HS-5 (cell line): ENCODE data around the gene HNRNPLL.
"Not testable (repeated sequence)": the region's sequence is repeated elsewhere in the genome, so short reads cannot be mapped to it uniquely, and the experiment has no call there.

Experiments used
- DNase-seq: peaks from one replicate; pipeline ENCODE4 v3.0.0-alpha.2; 2012; ENCODE audit warnings: low read depth

The HNRNPLL gene

DNA sequence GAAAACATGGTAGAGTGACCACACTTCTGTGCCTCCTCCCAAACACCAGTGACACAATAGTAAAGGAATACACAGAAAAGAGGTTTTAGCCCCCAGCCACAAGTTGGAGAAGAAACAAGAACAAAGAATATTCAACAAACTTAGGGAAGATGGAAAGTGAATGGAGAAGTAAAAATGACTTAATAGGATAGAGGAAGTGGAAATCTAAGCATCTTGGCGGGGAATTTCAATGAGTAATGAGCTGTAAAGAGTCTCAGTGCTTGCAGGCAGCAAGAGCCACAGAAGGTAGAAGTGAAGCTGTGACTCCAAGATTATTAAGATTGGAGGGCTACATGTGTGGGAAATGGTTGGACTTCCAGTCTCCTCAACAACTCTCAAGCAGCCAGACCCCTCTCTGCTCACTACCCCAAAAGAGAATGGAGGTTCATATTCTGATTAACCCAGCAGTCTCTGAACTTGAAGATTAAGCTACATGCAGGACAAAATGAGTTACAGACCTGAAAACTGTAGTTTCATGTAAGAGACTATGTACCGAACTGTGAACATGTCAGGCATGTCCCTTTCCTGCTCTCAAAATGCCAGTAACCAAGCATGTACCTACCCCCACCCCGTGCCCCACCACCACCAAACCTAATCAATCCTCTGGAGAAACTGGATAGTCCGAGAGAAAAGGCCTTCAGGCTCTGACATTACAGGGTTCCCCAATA is 16.9 kb upstream of the HNRNPLL start:
- no peak for DNase-seq

DNA sequence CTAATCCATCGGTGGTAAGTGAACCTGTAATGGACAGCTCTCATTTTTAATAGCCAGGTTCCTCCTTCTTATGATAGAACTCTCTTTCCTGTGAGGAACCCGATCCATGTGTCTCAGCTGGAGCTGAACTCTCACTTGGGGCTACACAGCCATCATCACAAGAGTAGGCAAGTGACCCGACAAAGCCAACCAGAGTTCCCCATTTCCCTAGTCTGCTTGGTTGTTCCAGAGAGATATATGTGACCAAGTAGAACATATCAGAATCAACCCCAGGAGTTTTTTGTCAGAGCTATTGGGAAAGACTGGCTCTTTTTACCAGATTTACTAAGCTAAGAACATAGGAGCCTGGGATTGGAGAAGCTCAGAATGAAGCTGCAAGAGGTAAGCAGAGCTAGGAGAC is 14.6 kb upstream of the HNRNPLL start:
- no peak for DNase-seq

DNA sequence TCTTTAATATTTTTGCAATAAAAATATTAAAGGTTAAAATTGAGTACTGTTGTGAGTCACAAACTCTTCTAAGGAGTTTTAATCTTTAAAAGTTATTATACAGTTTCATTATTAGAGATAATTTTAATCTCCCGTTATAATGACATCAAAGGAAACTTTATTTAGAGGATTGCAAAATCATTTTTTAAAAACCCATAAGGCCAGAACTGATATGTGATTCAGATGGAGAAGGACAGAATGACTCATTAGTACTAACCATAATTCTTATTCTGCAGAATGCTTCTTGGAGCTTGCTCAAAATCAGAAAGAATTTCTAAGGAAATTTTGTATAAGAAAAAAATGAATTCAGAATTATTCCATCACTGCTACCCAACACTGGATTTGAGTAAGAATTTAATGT is 12.5 kb upstream of the HNRNPLL start:
- DNase-seq, result no peak

DNA sequence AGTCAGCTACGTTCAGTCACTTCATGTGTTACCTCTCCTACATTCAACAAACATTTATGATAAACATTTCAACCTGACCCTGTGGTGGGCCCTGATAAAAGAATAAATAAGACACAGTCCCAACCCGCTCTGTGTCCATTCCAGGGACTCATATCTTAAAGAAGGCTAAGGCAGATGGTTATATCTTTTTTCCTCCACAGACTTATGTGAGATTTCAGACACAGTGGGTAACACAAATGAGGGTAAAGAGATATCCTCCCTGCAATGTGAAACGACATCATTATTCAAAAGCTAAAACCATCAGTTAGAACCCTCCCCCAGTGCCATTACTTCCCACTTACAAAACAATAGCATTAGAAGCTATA is 11.1 kb upstream of the HNRNPLL start:
- no peak for DNase-seq

DNA sequence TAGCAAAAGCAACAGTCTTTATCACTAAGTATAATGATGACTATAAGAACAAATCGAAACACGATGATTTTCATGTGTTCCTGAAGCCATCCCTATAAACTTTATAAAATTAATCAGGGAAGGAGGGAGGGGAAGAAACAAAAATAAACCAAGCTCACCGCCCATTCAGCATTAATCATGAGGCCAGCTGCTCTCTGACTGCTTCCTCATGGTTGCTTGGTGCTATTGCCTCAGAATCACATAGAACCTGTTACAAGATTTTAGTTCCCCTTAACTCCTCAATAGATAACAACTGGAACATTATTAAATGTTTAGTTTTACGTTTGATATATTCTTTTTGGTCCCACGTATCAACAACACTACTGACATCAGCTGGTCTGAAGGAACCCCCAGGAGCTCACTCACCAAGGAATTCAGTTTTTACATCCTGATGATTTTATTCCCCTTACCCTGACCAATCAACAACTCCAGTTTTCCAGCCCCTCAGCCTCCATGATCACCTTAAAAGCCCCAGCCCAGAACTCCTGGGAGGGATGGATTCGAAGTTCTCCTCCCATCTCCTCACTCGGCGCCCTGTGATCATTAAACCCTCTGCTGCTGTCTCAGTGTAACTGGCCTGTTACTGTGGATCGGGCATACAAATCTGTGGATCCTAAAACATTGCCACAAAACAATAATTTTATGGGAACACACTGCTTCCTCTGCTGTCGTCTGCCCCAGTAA is 10.6 kb upstream of the HNRNPLL start:
- no peak for DNase-seq

DNA sequence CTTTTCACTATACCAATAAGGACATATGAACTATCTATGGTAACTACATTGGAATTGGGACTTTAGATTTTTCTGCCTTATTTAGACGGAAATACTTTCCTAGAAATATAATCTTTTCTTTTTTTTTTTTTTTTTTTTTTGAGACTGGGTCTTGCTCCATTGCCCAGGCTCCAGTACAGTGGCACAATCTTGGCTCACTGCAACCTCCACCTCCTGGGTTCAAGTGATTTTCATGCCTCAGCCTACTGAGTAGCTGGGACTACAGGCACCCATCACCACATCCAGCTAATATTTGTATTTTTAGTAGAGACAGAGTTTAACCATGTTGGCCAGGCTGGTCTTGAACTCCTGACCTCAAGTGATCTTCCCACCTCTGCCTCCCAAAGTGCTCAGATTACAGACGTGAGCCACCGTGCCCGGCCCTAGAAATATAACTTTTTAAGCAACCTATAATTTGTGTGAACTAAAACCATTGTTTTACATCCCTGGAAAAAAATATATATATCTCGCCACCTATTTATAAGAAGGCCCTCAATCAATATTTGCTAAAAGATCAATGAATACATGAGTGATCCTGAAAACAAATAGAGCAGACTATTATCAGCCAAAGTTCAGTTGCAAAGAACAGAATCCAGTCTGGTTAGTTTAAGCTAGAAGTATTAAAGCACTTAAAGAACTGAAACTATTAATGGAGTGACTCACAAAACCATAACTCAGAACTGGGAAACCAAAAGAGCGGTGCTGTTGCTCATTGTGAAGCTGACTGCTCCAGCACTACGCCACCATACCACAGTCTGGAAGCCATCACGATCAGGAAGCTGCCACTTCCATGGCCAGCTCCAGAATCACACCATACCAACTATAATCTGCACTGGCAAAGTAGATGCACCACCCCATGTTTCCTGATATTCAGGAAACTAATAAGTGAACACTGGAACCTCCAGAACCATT is 8.4 kb upstream of the HNRNPLL start:
- no peak for DNase-seq

DNA sequence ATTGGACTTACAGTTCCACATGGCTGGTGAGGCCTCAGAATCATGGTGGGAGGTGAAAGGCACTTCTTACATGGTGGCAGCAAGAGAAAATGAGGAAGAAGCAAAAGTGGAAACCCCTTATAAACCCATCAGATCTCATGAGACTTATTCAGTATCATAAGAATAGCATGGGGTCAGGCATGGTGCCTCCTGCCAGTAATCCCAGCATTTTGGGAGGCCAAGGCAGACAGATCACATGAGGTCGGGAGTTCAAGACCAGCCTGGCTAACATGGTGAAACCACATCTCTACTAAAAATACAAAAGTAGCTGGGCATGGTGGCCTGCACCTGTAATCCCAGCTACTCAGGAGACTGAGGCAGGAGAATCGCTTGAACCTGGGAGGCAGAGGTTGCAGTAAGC is 6.5 kb upstream of the HNRNPLL start:
- DNase-seq, result not testable (repeated sequence)

DNA sequence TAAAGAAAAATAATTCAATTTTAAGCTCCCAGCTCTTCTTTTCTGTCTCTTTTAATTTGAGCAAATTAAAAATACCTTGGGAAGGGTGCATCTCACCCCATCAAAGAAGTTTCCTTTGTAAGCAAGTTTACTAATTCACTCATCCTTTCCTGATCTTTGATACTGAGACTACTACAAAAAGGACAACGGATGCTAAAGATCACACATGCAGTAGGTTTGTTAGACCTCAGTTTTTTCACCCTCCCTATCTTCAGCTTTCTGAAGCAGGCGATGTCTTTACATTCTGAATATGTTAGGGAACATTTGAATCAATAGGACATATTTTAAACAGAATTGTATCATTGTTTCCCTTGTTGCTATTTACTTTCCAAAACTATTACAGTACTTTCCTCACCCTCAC is 6.0 kb upstream of the HNRNPLL start:
- no peak for DNase-seq

DNA sequence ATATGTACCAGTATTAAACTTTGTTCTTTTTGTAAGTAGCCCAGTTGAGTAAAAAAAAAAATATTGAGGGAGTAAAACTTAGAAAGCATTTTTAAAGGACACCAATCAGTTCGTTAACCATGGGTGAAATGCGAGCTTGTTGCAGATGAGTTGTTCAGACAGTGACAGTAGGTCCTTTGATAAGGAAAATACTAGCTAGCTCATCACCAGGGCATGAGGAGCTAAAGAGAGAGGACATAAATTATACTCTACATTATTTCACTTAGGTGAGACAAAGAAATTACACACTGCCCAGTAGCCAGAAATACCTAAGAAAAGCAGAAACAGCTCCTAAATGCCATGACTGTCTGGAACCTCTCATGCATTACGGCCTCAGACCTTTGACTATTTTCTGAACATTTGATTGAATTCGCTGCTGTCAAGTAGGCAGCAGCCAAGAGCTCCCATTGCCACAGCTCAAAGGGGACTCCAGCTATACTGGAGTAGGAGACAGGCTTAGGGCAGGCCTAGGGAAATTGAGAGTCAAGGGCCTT is 2.6 kb upstream of the HNRNPLL start:
- DNase-seq, result no peak

DNA sequence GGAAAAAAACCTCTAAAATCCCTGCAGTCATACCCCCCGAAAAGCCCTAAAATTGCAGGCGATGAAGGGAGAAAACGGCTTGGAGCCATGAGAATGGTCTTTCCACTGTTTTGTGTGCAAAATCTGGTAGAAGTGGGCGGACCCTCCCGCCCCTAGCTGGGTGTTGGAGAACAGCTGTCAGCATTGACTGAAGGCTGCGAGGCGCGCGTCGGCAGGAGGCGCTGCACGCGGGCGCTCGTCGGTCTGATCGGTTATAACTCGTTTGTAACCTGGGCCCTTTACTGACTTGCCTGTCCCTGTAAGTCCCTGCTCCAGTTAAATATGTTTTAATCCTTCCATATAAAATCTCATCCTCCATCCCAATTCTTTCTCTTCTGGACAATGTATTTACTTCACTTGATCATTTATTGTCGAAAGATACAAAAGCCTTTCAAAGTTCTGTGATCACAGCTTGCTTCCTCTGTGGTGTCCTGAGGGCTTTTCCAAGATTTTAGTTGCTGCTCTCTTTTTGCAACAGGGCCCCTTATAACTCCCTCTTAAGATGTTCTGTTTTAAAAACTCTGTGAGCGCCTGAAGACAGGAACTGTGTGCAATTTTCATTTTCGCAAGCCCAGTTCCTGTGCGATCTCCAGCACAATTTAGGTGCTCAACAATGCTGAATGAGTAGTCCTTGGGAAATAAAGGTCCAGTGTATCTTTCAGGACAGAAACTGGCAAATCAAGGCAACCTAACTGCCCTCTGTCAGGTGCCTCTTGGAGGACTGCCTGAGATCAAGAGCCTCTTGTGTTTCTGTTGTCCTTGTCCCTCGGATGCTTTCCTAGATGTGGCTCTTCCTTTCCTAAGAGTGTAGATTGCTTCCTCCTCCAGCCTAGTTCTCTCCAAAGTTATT is 918 bp upstream of the HNRNPLL start:
- no peak for DNase-seq

DNA sequence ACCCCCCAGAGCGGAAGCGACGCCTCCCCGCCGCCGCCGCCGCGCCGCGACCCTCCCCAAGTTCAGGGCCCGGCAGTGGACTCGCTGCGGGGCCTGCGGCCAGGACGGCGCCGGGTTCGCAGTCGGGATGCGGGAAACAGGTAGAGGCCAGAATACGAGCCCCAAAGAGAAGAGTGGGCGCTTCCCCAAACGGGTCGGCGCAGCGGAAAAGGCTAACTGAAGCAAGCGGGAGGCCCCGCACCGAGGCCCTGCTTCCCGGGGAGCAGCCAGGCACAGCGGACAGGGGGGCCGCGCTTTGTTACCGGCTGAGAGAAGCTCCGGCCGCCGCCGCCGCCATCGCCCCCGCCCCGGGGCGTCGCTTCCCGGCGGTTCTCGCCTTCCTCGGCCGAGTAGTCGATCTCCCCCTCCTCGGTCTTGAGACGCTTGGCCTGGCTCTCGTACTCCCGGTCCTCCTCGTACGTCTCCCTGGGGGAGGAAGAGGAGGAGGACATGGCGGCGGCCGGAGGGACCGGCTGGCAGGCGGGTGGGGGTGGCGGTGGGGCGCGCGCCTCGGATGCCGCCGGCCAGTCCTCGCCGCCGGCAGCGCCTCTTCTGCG is 494 bp downstream of the HNRNPLL start:
- DNase-seq, result no peak

DNA sequence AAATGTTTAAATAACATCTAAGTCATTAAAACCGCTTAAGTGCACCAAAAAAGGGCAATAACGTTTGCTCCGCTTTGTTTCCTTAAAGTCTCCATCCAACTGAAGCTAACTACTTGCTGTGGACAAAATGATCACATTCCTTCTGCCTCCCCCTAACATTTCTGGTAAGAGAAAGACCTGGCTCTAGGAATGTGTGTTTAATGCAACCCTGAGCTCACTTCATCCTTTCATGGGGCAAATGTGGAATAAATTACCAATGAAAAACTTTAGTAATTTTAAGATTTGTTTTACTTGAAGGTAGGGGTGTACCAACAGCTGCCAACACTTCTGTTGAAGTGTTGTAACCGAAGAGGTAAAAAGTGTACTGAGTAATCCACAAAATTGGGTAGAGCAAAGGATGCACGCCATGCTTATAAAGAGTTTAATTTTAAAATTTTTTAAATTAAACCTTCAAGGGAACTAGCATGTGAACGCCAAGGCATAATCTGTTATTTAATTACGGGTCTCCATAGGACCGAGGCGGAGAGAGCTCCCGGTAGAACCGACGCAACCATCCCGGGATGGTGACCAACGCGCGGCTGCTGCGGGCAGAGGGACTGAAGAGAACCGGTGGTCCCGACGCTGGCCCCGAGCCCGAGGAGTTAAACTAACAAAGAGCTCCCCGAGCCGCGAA is 1.1 kb downstream of the HNRNPLL start:
- DNase-seq, result no peak

DNA sequence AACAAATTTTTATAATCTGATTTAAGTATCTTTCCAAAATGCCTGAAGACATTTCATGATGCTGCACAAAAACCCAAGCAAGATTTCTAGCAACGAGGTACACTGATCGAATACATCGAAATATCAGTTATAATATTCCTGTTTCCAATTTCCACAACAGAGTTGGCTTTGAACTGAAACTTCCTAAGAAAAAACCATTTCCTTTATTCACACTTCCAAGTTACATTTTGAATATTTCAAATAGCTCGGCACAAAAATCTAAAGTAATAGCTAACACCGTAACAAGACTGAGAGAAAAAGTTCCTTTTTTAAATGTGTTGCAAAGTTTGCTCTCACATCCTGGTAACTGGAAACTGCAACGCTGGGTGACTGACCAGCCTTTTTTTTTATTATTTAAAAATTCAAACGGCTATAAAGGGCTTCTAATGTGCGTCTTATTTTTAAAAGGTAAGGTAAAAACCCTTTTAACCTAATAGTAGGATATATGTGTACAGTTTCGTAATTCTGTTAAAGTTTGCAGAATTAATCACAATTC is 1.7 kb downstream of the HNRNPLL start:
- DNase-seq, result no peak

DNA sequence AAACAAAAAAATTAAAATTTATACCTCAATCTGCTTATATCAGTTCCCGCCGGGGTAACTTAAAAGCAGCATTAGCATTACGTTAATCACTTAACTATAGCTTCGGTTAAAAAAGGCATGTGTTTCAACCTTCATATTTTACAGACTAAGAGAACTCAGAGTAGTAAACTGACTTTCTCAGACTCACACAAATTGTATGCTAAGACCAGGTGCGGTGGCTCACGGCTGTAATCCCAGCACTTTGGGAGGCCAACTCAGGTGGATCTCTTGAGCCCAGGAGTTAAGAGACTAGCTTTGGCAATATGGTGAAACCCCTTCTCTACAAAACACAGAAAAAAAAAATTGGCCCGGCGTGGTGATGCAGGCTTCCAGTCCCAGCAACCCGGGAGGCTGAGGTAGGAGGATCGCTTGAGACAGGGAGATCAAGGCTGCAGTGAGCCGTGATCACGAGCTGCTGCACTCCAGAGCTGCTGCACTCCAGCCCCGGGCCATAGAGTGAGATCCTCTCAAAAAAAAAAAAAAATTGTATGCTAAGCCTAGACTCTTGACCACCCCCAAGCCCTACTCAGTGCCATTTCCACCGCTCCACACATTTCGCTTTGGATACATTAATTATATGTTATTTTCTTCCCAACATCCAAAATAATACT is 2.4 kb downstream of the HNRNPLL start:
- DNase-seq, result no peak

DNA sequence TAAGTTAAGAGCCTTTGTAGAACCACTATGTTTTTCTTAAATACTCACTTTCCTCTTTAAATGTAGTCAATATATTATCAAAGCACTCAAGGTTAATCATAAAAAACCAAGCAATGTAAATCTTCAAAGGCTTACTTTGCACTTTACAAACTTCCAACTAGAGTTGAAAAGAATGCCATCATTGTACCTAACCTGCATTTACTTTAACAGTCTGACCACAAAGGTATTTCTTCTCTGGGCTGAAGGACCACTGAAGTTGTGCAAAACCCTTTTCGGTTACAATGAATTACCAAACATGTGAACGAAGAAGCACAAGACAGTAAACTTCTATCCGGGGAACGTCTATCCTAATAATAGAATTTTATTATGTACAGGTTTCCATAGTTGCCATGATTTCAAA is 3.0 kb downstream of the HNRNPLL start:
- no peak for DNase-seq

DNA sequence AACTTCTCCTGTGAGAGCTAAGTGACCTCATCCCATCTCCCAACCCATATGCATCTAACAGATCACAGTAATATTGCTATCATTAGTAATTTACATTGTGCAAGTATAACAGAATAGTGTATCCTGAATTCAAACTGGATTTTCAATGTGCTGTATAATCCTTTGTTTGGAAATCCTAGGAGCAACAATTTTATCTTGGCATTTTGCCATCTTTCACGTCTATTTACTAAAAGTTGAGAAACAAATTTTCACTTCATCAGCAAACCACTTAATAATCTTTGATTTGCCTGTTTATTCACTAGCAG is 3.8 kb downstream of the HNRNPLL start:
- DNase-seq, result no peak

DNA sequence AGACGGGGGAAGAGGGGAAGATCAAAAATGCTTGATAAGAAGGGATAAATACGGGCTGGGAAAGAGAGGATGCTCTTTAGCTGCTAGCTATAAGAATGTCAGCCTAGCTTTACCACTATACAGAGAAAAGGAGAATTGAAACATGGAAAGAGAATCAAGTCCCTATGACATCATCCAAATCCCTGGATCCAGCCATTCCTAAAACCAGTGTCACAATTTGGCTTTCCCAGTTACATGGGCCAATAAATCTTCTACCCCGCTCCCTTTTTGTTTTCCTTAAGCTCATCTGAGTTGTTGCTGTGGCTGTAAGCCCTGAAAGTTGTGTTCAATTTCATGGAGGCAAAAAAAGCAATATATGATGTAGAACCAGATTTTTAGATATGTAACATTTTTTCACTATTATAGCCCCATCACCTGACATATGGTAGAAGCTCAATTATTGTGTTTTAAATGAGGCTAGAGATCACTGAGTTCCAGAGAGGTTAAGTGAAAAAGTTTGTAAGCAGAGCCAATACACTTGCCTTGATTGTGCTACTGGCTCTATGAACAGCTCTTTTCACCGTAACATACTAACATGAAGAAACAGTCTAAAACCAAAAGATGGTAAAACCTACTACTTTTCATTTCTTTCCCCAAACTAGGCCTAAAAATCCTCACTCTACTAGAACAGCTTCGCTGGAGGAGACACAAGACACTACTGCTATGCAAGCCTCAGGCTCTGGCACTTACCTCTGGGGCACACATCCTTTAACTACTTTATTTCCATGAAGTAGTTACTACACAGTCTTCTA is 4.3 kb downstream of the HNRNPLL start:
- no peak for DNase-seq

DNA sequence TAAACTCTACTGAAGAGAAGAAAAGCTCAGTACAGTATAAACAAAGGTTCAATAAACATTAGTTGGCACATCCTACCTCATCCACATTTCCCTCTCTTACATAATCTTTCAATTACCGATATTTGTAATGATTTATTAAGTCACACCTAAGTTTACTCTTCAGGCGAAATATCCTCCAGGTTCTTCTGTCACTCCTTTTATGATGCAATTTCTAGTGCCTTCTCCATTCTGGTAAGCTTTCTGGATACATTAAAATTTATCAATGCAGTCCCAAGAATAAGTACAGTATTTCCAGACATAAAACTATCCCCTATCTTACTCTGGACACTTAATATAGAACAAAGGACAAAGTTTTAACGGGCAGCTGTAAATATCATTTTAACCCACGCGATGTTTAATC is 5.6 kb downstream of the HNRNPLL start:
- no peak for DNase-seq

DNA sequence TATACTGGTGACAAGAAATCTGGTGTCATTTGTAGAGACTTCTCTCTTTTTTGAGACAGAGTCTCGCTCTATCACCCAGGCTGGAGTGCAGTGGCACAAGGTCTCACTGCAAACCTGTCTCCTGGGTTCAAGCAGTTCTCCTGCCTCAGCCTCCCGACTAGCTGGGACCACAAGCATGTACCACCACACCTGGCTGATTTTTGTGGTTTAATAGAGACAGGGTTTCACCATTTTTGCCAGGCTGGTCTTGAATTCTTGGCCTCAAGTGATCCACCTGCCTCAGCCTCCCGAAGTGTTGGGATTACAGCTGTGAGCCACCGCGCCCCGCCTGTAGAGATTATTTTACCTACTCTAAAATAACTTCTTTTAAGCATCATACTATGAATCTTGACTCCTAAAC is 6.5 kb downstream of the HNRNPLL start:
- DNase-seq, result no peak
